GM19463 (cell line): ENCODE results near the gene POU2AF2.
"Not testable (repeated sequence)": the region's sequence is repeated elsewhere in the genome, so short reads cannot be mapped to it uniquely, and the experiment has no call there.

Source experiments
- ATAC-seq: cut with Tn5 transposase; IDR thresholded peaks from one replicate; pipeline ENCODE4 v1.9.1; 2021; ENCODE audit warnings: mild to moderate bottlenecking, moderate library complexity; ENCODE audit not compliant: unreplicated experiment

The POU2AF2 gene

GRCh38 chr11:111253630-111254029 is 8.1 kb downstream of the POU2AF2 start:
- no peak for ATAC-seq

DNA sequence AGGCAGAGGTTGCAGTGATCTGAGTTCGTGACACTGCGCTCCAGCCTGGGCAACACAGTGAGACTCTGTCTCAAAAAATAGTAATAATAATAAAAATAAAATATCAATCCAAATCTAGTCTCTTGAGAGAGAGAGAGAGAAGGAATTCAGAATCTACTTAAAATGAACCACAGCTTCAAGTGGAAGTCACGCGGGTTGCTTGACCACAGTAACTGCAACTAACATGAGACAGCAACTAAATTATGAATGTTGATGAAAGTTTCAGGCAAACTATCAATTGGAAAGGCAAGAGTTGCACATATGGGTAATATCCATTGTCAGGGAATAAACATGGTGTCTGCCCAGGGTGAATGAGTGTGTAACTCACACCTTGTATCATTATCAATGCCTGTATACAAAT is 12.5 kb downstream of the POU2AF2 start:
- no peak for ATAC-seq

DNA sequence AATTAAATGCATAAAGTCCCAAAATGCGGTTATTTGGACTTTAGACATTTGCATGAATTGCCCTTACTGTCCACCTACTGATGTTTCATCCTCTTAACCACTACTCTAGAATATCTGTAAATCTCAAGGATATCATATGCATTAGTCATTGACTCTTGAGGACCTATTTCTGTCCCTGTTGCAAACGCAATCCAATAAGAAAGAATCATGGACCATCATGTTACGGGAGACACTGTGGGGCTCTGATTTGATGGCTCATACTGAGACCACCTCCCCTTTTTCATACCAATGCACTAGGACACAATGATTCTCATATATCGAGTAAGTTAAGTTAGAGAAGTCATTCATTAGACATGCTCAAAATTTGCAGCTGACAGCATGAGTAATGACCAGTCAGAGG is 14.4 kb downstream of the POU2AF2 start:
- no peak for ATAC-seq

GRCh38 chr11:111260811-111261210 is 15.3 kb downstream of the POU2AF2 start:
- no peak for ATAC-seq

- no peak for ATAC-seq
These were observed 19.1 kb downstream of the POU2AF2 start for GRCh38 chr11:111264646-111265045.

GRCh38 chr11:111265421-111265820 is 19.9 kb downstream of the POU2AF2 start:
- ATAC-seq: no peak

DNA sequence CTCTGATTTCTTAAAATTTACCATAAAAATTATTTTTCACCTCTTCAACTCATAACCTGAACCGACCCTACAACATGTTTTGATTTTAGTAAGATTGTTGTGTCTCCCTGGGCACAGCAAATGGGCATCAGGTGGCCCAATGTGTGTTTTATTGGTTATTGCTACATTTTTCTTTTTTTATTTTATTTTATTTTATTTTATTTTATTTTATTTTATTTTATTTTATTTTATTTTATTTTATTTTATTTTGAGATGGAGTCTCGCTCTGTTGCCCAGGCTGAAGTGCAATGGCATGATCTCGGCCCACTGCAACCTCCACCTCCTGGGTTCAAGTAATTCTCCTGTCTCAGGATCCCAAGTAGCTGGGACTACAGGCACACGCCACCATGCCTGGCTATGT is 22.8 kb downstream of the POU2AF2 start:
- not testable (repeated sequence) for ATAC-seq

DNA sequence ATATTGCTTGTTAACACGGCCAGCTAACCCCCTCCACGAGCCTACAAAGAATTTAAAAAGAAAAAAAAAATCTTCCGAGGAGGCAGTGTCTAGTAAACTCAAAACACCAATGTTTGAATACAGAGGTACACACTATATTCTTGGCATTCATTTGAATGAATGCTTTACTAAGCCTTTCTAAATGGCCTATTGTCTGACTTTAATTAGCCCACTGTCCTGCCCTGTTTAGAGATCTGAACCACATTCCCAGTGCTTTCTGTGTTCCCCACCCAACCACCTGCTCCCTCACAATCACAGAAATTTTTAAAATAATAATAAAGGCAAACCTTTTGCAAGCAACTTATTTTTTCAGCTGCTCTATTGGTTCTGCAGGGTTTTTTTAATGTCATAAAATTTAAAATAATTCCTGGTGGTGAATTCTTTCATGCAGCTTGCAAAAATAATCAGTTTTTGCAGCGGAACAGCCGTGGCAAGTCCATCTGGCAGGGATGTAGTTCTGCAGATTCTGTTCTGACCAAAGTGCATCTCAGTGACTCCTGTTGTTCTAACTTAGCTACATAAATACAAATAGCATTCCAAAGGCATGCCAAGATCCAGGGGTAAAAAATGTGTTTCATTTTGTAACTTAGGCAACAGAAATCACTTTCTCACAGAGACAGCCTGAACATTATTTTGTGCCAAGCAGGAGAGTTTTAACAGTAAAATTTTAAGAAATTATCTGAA is 23.8 kb downstream of the POU2AF2 start:
- no peak for ATAC-seq

GRCh38 chr11:111272420-111272819 is 26.9 kb downstream of the POU2AF2 start:
- no peak for ATAC-seq

GRCh38 chr11:111282562-111283075 is 37.1 kb downstream of the POU2AF2 start:
- no peak for ATAC-seq

GRCh38 chr11:111283945-111284481 is 38.5 kb downstream of the POU2AF2 start:
- ATAC-seq: no peak

DNA sequence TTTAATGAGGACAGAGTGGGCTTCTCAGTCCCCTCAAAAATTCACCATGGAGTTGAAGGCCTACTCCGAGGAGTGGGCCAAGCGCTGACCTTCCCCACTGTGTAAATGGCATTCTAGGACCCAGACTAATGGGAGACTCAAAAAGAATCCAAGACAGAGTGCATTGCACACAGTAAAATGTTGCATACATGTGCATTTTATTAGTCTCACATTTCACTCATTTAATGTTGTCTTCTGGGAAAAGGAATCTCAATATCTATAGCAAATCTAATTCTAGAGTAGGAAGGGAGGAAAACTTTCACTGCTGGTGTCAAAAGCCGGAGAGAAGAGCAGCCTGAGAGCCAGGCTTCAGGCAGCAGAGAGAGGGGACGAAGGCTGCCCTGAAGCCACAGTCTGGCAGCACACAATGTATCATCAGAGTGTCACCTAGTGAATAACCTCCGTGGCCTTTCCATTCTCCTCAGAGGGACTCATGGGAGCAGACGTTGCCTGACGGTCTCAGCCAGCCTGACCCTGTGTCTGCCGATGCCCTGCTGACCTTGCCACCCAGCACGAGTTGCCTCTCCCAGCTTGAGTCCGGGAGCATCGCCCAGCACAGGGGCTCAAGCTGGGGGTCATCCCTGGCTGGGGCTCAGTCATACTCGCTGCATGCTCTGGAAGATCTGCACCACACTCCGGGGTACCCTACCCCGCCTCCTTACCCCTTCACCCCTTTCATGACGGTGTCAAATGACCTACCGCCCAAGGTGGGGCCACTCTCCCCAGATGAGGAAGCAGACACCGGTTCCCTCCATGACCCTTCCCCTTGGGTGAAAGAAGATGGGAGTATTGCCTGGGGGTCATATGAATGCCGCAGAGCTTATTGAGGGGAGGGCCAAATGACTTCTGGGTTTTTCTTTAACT is 39.9 kb downstream of the POU2AF2 start:
- ATAC-seq: no peak

DNA sequence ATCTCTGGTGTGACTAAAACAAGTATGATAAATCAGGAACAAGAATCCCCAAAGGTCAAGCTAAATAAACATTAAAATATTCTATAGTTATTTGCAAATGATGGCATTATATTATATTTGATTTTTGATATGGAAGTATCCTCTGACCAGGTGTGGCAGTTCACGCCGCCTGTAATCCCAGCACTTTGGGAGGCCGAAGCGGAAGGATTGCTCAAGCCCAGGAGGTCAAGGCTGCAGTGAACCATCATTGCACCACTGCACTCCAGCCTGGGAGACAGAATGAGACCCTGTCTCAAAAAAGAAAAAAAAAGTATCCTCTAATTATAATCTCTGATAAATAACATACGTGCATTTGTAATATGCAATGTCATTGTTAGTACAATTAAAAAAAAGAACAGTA is 46.2 kb downstream of the POU2AF2 start:
- no peak for ATAC-seq

DNA sequence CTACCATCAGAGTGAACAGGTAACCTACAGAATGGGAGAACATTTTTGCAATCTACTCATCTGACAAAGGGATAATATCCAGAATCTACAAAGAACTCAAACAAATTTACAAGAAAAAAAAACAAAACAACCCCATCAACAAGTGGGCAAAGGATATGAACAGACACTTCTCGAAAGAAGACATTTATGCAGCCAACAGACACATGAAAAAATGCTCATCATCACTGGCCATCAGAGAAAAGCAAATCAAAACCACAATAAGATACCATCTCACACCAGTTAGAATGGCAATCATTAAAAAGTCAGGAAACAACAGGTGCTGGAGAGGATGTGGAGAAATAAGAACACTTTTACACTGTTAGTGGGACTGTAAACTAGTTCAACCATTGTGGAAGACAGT is 46.9 kb downstream of the POU2AF2 start:
- ATAC-seq: not testable (repeated sequence)

DNA sequence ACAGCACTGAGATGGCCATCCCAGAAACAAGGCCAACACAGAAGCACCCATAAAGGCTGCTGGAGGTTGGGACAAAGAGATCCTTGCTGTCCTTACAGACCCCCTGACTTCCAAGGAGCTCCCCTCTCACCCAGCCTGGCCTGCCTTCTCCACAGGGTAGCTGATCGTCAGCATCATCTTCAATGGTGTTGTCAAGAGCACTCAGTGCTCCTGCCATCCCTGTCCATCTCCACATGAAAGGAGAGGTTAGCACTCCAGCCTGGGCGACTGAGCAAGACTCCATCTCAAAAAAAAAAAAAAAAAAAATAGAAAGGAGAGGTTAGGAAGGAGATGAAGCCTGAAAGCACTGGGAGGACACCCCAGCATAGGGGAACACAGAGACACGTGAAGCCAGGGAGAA is 50.7 kb downstream of the POU2AF2 start:
- ATAC-seq: no peak

GRCh38 chr11:111297696-111298095 is 52.2 kb downstream of the POU2AF2 start:
- no peak for ATAC-seq

DNA sequence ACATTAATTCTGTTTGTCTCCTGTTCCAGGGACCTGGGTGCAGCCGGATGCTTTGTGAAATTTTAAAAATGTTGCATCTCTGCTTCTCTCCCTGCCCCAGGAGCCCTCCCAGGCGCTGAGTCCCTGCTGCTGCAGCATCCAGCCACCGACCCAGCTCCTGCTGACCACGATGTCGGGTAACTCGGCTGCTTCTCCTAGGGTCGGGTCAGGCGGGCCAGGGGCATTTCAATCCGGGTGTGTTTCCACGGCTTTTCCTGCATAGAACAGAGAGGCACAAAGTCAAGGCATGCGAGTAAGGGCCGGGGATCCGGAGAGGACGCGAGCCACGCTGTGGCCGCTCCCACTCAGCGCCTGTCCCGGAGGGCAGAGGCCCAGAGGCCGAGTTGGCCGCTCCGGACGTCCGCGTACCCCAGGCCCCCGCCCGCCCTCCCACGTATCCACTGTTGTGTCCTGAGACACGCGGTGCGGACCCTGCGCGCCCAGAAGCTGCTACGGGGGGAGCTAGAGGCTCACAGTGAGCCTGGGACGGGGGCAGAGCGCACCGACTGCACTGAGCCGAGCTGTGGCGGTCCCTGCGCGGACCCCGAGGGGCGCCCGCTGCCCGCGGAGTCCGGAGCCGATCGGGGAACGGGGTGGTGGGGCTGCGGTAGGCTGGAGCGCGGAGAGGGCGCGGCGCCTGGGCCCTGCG is 53.0 kb downstream of the POU2AF2 start, which contains the start of gene POU2AF3:
TSS of gene POU2AF3 (plus strand) at position 134 of the 688 bp plus-strand sequence. CDS start at position 170, 36 bp downstream.
- ATAC-seq: peak; percentile 26

GRCh38 chr11:111299101-111300026 is 53.8 kb downstream of the POU2AF2 start:
- ATAC-seq: peak; percentile 63

DNA sequence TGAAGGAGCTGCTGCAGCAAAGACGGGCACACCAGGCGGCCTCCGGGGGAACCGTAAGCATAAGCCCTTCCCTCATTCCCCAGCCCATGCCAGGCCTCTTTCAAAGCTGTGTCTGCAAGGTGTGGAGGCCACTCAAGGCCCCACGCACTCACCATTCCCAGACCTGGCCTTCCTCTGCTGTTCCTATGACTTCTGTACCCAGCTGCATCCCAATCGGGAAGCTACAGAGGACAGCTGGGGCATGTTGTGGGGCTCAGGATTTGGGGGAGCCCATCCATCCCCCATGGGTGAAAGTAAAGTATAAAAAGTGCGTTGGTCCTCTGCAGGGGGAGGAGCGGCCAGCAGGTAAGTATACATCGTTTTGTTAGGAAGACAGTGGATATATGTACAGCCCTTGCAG is 55.0 kb downstream of the POU2AF2 start:
- no peak for ATAC-seq
